Liver (tissue), 9 donors: Measurements from ENCODE around the gene OGFOD3. TPM values are rescaled to one million over a fixed set of nuclear protein-coding genes. Genes with fewer than 3 reads are reported as not detected.

Source experiments
- DNase-seq: peaks from one replicate; pipeline ENCODE4 v3.0.0-alpha.2; 2017; ENCODE audit warnings: low spot score
- H3K27ac ChIP-seq, 2 donors: one replicate each; pipeline ENCODE4 v1.7.0; 2013; ENCODE audit warnings: inconsistent platforms in 2 of 2, low read length in 2 of 2, control low read depth in 1 of 2, low read depth in 1 of 2, mild to moderate bottlenecking in 1 of 2
- H3K27me3 ChIP-seq, 4 donors: one replicate each; pipeline versions ENCODE4 v1.6.1 to v1.7.0; 2013; ENCODE audit warnings: low read length in 3 of 4, inconsistent platforms in 1 of 4, mild to moderate bottlenecking in 1 of 4, moderate library complexity in 1 of 4; ENCODE audit not compliant: control insufficient read depth in 4 of 4, insufficient read depth in 4 of 4
- H3K36me3 ChIP-seq, 4 donors: one replicate each; pipeline versions ENCODE4 v1.6.1 to v1.7.0; 2013; ENCODE audit warnings: low read length in 3 of 4, mild to moderate bottlenecking in 3 of 4, low read depth in 1 of 4, moderate library complexity in 1 of 4; ENCODE audit not compliant: control insufficient read depth in 4 of 4, insufficient read depth in 3 of 4
- H3K4me1 ChIP-seq, 4 donors: one replicate each; pipeline versions ENCODE4 v1.6.1 to v1.7.0; 2013; ENCODE audit warnings: low read length in 3 of 4, mild to moderate bottlenecking in 3 of 4, moderate library complexity in 1 of 4; ENCODE audit not compliant: control insufficient read depth in 4 of 4, insufficient read depth in 4 of 4
- H3K4me3 ChIP-seq, 3 donors: one replicate each; pipeline versions ENCODE4 v1.6.1 to v1.7.0; 2013; ENCODE audit warnings: low read length in 3 of 3, control low read depth in 1 of 3, low read depth in 1 of 3, mild to moderate bottlenecking in 1 of 3
- H3K9ac ChIP-seq, 2 donors: one replicate each; pipeline ENCODE4 v1.7.0; 2013; ENCODE audit warnings: low read length in 2 of 2, mild to moderate bottlenecking in 2 of 2, moderate library complexity in 2 of 2, control low read depth in 1 of 2, low read depth in 1 of 2
- H3K9me3 ChIP-seq, 4 donors: one replicate each; pipeline versions ENCODE4 v1.6.1 to v1.7.0; 2013; ENCODE audit warnings: low read length in 3 of 4; ENCODE audit not compliant: control insufficient read depth in 4 of 4
- ATF3 ChIP-seq: IDR thresholded peaks from 2 replicates; pipeline ENCODE4 v1.6.1; 2016; ENCODE audit warnings: antibody characterized with exemption
- CTCF ChIP-seq: fragments of 150-350 bp; IDR thresholded peaks from 2 replicates; pipeline ENCODE4 v1.5.1; 2017; ENCODE audit warnings: improper control_type of control experiment, low read depth, low read length; ENCODE audit not compliant: missing input control
- EGR1 ChIP-seq, 2 donors: IDR thresholded peaks; 2 replicates each; pipeline ENCODE4 v1.6.1; 2016 to 2018; ENCODE audit warnings: antibody characterized with exemption in 2 of 2, low read depth in 2 of 2
- FOXA1 ChIP-seq: IDR thresholded peaks from 2 replicates; pipeline ENCODE4 v1.6.1; 2016; ENCODE audit warnings: antibody characterized with exemption
- FOXA2 ChIP-seq: IDR thresholded peaks from 2 replicates; pipeline ENCODE4 v1.6.1; 2016; ENCODE audit warnings: antibody characterized with exemption
- GABPA ChIP-seq, 2 donors: IDR thresholded peaks in 1 of 2; conservative IDR thresholded peaks in 1 of 2; 2 replicates each; pipeline ENCODE4 v1.6.1; 2016; ENCODE audit warnings: antibody characterized with exemption in 2 of 2, mild to moderate bottlenecking in 1 of 2, moderate library complexity in 1 of 2
- HNF4A ChIP-seq, 2 donors: conservative IDR thresholded peaks; 2 replicates each; pipeline ENCODE4 v1.6.1; 2016; ENCODE audit warnings: antibody characterized with exemption in 2 of 2, mild to moderate bottlenecking in 2 of 2
- HNF4G ChIP-seq: IDR thresholded peaks from 2 replicates; pipeline ENCODE4 v1.6.1; 2016; ENCODE audit warnings: antibody characterized with exemption
- JUND ChIP-seq, 2 donors: IDR thresholded peaks; 2 replicates each; pipeline ENCODE4 v1.6.1; 2016; ENCODE audit warnings: antibody characterized with exemption in 2 of 2
- MAX ChIP-seq: IDR thresholded peaks from 2 replicates; pipeline ENCODE4 v1.6.1; 2016; ENCODE audit warnings: antibody characterized with exemption
- NR2F2 ChIP-seq: IDR thresholded peaks from 2 replicates; pipeline ENCODE4 v1.6.1; 2016; ENCODE audit warnings: antibody characterized with exemption
- RAD21 ChIP-seq, 2 donors: IDR thresholded peaks; 2 replicates each; pipeline ENCODE4 v1.6.1; 2016; ENCODE audit warnings: antibody characterized with exemption in 2 of 2, mild to moderate bottlenecking in 2 of 2
- REST ChIP-seq: IDR thresholded peaks from 2 replicates; pipeline ENCODE4 v1.6.1; 2016; ENCODE audit warnings: antibody characterized with exemption, mild to moderate bottlenecking
- RXRA ChIP-seq, 2 donors: IDR thresholded peaks; 2 replicates each; pipeline ENCODE4 v1.6.1; 2017 to 2018; ENCODE audit warnings: antibody characterized with exemption in 2 of 2, mild to moderate bottlenecking in 1 of 2
- SP1 ChIP-seq: IDR thresholded peaks from 2 replicates; pipeline ENCODE4 v1.6.1; 2018; ENCODE audit warnings: antibody characterized with exemption, mild to moderate bottlenecking
- TAF1 ChIP-seq: conservative IDR thresholded peaks from 2 replicates; pipeline ENCODE4 v1.6.1; 2016; ENCODE audit warnings: antibody characterized with exemption, mild to moderate bottlenecking
- YY1 ChIP-seq: IDR thresholded peaks from 2 replicates; pipeline ENCODE4 v1.6.1; 2016; ENCODE audit warnings: antibody characterized with exemption, mild to moderate bottlenecking
- ZBTB33 ChIP-seq: IDR thresholded peaks from 2 replicates; pipeline ENCODE4 v1.6.1; 2016; ENCODE audit warnings: antibody characterized with exemption
- WGBS: extraction: QIAGEN DNeasy Blood & Tissue Kit; methylation state at CpG from one replicate; pipeline ENCODE4 v1.1.7; 2013; 5-methylcytosine and 5-hydroxymethylcytosine counted together
- polyA plus RNA-seq, 2 donors: library from polyadenylated mRNA; stranded (reverse) in 1 of 2; unstranded in 1 of 2; fragments of 200-250 nt in 1 of 2; fragments of >200 nt in 1 of 2; fragmentation: Nextera tagmentation in 1 of 2; extraction: Ambion mirVana in 1 of 2; gene quantifications; one replicate each; pipeline versions ENCODE4 v1.2.1 to v1.2.3, GENCODE V29; 2013 to 2015
- total RNA-seq, 2 donors: library from RNA; depleted of rRNA; stranded (reverse); fragments of >200 nt; gene quantifications; one replicate each; pipeline ENCODE4 v1.2.3, GENCODE V29; 2014
- donor health status: healthy.
- donor health status: healthy.
- donor health status: healthy.
- donor health status: healthy.
- donor health status: healthy.

Gene OGFOD3
- total and polyA plus RNA-seq, 4 donors = 15.0 to 23.2 (median 18.5) TPM

GRCh38 chr17:82403662-82404660, 14.4 kb downstream of the OGFOD3 start:
- Histone ChIP-seq H3K27ac (no peak overlapping the region), H3K9me3 (no peaks in the 10 kb centered on the region), H3K27me3 (no peaks in the 10 kb centered on the region), H3K4me3 (no peak overlapping the region), H3K36me3 (peaks cover 0 to 16% (median 4%) of the 10 kb centered on the region in 4 donors), H3K4me1 (peaks cover 0 to 4% (median 2%) of the 10 kb centered on the region in 4 donors), H3K9ac (no peak overlapping the region)
- TF ChIP-seq ATF3 (no peak), MAX (no peak), JUND (IDR thresholded peaks at IDR 0.05) (no peak), HNF4G (no peak), EGR1 (IDR thresholded peaks at IDR 0.05; ENCODE audit: low read depth in 2 of 2) (no peak), ZBTB33 (no peak), RXRA (IDR thresholded peaks at IDR 0.05) (no peak), YY1 (no peak), NR2F2 (no peak), RAD21 (IDR thresholded peaks at IDR 0.05) (no peak)
- DNase-seq = no peak
- WGBS = 97% methylated on average over 67 of the region's 67 CpGs

- WGBS = 66% methylated on average over 7 of the region's 7 CpGs
- H3K9me3 ChIP-seq = no peaks in the 10 kb centered on the region
- no peaks in the 10 kb centered on the region for H3K27me3 ChIP-seq
- H3K9ac ChIP-seq = no peak overlapping the region
- no peak overlapping the region for H3K4me3 ChIP-seq
- no peak overlapping the region for H3K27ac ChIP-seq
- no peak for TF ChIP-seq HNF4A (conservative IDR thresholded peaks at IDR 0.05)
- TF ChIP-seq SP1 = no peak
- no peak for TF ChIP-seq CTCF
- TF ChIP-seq MAX = no peak
- TF ChIP-seq NR2F2 = no peak
- no peak for TF ChIP-seq FOXA2
- no peak for TF ChIP-seq HNF4G
- no peak for TF ChIP-seq ATF3
- no peak for TF ChIP-seq RXRA (IDR thresholded peaks at IDR 0.05)
- no peak for TF ChIP-seq TAF1
- TF ChIP-seq REST = no peak
- no peak for TF ChIP-seq FOXA1
- no peak for TF ChIP-seq EGR1 (IDR thresholded peaks at IDR 0.05; ENCODE audit: low read depth in 2 of 2)
- no peak for TF ChIP-seq JUND (IDR thresholded peaks at IDR 0.05)
- TF ChIP-seq RAD21 (IDR thresholded peaks at IDR 0.05) = no peak
- TF ChIP-seq ZBTB33 = no peak
- TF ChIP-seq YY1 = no peak
- TF ChIP-seq GABPA (IDR thresholded peaks at IDR 0.05 in 1 of 2, conservative IDR thresholded peaks at IDR 0.05 in 1 of 2) = no peak
- H3K36me3 ChIP-seq = peaks cover 0 to 14% (median 4%) of the 10 kb centered on the region in 4 donors
- no peak for DNase-seq
- peaks cover 0 to 4% (median 2%) of the 10 kb centered on the region in 4 donors for H3K4me1 ChIP-seq
Measured at GRCh38 chr17:82402865-82403264, 15.5 kb downstream of the OGFOD3 start.
